COLO668 (cell line): ENCODE measurements around the gene PPARGC1A.
A peak's percentile ranks its signal among the peaks of the same experiment; 100 is the strongest.

Source experiments
- DNase-seq: peaks from one replicate; lab custom pipeline; 2025; ENCODE audit not compliant: unreplicated experiment; lab: John Stamatoyannopoulos, UW

Gene PPARGC1A

DNA sequence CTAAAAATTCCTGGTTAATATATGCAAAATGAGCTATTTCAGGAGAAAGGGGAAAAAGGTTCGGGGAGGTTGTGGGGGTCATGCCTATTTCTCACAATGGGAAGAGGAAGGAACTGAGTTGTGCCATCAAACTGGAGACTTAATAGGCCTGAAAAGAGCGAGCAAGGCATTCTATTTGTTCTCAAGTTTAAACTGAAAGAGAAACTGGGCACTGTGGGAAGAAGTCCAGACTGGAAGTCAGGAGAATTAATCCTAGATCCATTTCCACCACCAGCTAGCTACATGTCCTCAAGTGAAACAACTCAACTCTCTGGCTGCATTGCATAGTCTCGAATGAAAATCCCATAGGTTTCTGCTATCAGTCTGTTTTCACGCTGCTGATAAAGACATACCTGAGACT, 50.6 kb downstream of the PPARGC1A start:
- no peak for DNase-seq

DNA sequence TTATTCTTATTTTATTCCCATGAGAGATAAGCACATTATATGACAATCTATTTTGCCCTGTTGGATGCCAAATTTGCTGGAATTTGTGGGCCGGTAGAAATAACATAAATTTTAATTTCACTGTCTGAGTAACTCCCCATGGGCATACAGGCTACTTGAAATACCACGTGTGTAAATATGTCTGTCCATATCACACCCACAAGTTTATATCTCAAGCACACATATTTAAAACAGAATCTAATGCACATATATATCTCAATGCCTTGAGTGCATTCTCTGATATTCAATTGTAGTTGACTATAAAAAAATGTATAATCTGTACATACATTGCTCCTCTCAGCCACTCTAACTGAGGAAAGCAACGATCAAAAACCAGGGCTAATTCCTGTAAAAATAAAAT, 51.2 kb downstream of the PPARGC1A start:
- no peak for DNase-seq

GRCh38 chr4:23838131-23838530, 51.7 kb downstream of the PPARGC1A start:
- no peak for DNase-seq

DNA sequence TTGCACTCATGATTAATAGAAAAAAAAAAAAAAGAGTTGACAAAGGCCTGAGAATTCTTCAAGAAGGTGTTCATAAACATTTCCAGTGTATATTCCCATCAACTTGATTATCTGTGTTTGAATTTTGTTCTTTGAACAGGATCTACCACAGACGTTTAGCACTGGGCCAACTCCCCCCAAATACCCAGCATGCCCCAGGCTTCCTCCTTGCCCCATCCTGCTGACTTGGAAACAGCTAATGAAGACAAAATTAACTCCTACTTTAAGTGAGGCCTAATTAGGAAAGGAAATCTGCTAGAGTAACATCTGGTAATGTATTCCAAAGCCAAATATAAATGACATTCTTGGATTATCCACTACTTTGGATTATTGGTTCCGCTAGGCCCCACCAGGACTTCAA, 52.5 kb downstream of the PPARGC1A start:
- DNase-seq = no peak

DNA sequence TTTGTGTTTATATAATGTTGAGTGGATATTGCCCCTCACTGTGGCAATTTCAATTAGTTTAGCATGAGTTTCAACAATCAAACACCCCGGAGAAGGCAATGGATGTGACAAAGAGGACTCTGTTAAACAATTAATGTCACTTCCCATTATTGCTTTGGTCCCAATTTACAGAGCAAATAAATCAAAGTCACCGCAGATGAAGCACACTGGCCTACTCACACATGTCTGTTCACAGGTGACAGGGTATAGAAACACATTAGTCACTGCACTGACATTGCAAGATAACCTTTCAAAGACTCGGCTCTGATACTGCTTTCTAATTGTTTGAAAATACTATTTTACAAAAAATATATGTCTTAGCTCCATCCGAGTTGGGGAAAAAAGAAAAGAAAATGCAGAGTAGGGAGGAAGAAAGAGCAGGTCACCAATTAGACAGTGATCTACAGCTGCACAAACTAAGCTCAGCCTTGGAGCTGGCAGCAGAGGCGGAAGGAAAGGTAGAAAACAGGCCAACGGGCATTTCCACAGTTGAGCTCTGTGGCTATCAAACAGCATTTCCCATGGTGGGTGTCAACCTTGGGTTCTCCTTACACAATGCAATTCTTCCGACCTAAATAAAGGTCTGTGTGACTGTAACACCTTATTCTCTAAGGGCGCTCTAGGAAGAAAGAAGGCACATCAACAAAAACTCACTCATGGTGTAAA, 53.9 kb downstream of the PPARGC1A start:
- no peak for DNase-seq

DNA sequence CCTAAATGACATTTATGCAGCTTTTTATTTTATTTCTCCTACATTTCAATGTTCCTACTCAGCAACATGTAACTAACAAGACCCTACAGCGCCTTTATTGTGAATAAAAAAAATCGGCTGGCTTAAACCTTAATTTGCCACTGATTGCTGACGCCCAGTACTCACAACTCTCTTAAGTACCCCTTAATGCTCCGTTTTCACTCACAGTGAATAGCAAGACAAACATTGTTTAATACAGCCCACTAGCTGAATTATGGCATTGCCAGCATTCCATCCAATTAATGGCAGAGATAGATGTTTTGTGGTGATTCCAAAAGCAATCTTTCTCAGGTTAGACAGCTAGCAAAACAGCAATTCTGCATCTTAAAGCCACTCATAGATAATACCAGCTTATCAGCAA, 61.1 kb downstream of the PPARGC1A start:
- DNase-seq = no peak

DNA sequence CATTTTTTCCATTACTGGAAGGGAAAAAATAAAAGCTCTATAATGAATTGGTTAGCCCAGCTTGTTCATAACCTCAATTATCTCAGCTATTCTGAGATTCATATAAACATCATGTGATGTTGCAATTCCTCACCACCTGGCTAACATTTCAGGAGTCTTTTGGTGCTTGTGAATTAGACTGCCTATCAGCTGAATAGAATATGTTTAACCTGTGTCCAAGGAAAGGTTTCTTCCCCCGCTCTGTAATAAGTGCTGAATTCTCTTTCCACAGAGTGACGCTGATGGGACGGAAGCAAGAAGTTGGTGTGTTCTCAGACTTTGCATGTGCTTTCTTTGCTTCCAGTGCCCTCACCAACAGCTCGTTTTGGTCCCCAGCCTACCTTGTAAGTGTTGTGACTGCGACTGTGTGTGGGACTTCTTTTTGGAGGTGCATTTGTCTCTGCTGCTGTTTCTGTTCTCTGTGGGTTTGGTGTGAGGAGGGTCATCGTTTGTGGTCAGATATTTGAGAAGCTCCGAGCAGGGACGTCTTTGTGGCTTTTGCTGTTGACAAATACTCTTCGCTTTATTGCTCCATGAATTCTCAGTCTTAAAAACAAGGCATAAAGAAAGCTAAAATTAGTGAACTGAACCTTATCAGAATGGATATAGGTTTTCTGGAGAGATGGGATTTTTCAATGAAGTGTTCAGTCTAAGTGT, 61.7 kb downstream of the PPARGC1A start:
- no peak for DNase-seq

GRCh38 chr4:23822181-23822580, 67.7 kb downstream of the PPARGC1A start:
- DNase-seq = no peak

DNA sequence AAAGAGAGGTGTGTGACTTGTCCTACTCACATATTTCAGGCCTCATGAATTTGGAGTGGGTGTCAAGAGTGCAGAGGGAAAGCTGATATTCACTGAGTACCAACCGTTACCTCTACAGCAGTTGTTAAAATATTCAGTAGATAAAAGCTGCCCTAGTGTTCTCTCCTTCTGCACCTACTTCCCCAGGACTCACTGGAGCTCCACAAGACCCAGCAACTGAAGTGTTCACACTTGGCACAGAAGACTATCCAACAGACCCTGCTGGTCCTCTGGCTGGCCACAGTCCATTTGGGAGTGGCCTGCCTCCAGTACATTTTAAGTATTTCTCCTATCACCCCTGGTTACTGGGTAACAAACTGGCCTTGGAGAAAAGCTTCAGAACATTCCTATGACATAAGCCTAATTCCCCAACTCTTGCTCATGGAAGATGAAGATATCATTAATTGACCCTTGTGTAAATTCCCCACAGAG, 70.8 kb downstream of the PPARGC1A start:
- no peak for DNase-seq

DNA sequence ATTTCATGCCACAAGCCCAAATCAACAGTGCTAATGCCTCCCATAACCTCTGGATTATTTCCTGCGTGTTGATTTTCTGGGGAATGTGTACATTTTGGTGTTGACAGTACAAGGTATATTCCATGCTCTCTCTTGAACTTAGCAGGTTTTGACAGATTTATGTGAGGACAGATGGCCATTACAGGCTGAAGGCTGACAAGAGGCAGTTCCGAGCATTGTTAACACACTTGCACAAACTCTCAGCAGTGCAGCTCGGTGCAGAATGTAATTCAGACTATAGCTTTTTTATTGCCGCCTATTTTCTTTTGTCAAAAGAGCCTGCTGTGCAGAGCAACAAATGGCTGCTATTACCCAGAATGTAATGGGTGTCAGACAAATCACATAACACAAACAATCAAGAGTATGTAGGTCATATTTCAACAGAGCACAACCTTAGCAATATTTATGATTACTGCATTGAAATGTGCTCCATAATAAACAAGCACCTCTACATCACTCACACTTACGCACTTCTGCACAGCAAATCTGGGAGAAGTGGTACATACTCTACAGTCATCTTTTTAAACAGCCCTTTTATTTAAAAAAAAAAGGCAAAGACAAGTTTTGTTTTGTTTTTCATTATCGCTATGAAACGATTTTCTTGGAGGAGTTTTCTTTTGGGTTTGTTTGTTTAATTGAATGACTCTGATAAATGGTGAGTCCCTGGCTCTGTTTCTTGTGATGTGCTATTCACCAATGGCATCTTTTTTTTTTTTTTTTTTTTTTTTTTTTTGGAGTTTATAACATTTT, 71.6 kb downstream of the PPARGC1A start:
- peak; percentile 49 for DNase-seq

GRCh38 chr4:23814996-23815660, 74.7 kb downstream of the PPARGC1A start:
- DNase-seq = no peak

DNA sequence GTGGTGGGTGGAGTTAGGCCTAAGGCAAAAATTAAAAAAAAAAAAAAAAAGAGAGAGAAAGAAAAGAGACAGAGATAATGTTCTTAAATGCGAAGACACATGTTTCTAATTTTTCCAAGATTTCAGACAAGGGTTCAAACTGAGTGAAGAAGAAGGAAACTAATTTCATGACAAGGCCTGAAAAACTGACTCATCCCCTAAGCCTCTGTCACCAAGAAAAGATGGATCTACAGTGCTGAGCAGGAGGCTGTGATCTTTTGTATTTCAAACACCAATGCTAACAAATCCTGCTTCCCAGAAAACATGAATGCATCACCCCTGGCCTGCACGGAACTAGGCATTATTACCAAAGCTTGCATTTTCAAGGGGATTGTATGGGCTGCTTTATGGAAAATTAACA, 75.3 kb downstream of the PPARGC1A start:
- DNase-seq = no peak

- DNase-seq = no peak
Observed at GRCh38 chr4:23811161-23811560, 78.7 kb downstream of the PPARGC1A start.

GRCh38 chr4:23805450-23805851, 84.4 kb downstream of the PPARGC1A start:
- DNase-seq = no peak

- no peak for DNase-seq
Observed at GRCh38 chr4:23789762-23790161, 100.1 kb downstream of the PPARGC1A start.

DNA sequence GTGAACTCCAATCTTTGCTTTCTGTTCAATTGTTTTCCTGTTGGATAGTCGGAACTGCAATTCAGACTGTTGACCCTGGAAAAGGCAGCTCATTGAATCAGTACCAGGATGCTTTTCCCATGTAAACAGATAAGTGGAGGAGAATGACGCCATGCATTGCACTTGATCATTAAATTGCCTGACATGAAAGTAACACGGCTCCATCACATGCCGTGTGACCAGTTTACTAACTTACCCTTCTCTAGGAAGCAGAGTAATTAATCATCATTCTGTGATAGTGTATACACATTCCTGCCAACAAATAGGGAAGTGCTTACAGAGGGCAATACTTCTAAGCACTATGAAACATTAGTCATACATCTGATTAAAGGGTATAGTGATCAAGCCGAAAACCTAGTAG, 101.4 kb downstream of the PPARGC1A start:
- no peak for DNase-seq

- no peak for DNase-seq
Observed at GRCh38 chr4:23788027-23788426, 101.8 kb downstream of the PPARGC1A start.

- DNase-seq = no peak
Observed at GRCh38 chr4:23782778-23783437, 106.9 kb downstream of the PPARGC1A start.

DNA sequence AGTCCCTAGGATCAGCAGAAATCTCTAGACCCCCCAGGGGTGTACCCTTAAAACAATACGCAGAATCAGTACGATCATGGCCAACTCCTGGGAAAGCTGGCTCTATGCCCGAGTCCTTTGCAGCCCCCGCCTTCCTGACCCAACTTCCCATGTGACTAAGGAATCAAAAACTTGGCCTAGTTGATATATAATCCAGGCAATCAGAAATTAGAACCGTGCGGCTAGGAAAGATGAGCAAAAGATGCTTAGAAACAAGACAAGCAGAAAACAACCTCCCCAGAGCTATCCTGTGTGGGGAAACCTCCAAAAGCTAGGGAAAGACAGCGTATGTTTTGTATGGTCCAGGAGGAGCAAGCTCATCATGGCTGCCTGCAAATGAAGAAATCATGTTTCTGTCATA, 110.0 kb downstream of the PPARGC1A start:
- DNase-seq = no peak

- no peak for DNase-seq
Observed at GRCh38 chr4:23779422-23779821, 110.4 kb downstream of the PPARGC1A start.

- DNase-seq = peak; percentile 28
Observed at GRCh38 chr4:23775694-23776093, 114.2 kb downstream of the PPARGC1A start.
